Measurements from ENCODE around the gene SDHAF3. TPM values are rescaled to one million over a fixed set of nuclear protein-coding genes. Genes with fewer than 3 reads are reported as not detected.
"Not testable (repeated sequence)": the region's sequence is repeated elsewhere in the genome, so short reads cannot be mapped to it uniquely, and the experiment has no call there.

SDHAF3 gene
- 10 to 100 TPM; 28.4 to 58.4 (median 45.1) TPM for polyA plus RNA-seq (ENCODE audit: low read depth in 6 of 6)

DNA sequence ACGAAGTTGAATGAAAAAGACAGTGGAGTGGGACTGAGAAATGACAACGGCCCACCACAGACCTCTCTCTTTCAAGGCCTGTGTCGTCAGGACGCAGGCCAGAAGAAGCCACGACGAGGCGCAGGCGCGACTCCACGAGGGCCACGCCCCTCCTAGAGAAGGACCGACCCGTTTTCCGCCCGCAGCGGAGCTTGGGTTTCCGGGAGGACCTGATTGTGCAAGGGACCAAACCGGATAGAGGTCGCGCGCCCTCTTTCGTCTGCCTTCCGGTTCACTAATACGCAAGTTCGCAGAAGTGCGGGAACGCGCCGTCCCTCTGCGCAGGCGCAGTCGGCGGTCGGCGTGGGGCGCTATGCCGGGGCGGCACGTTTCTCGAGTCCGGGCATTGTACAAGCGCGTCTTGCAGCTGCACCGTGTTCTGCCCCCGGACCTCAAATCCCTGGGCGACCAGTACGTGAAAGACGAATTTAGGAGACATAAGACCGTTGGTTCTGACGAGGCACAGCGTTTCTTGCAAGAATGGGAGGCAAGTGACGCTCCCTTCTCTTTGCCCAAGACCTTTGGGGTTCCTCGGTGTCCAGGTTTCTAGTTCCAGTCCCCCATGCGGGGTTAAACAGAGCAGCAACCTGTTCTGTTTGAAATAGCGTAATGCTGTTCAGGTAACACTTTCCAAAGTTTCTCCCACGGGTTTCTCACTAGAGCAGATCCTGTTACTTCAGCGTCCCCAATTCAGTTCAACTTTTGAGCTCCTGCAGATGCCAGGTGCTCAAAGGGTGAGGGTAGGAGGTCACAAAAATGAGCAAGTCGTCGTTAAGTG is at the start of gene SDHAF3:
TSS of gene SDHAF3 (plus strand) at position 327 of the 817 bp plus-strand sequence. CDS start at position 353, 26 bp downstream.
- Mint-ChIP-seq H3K9me3 (peaks cover 0 to 14% (median 5%) of the 10 kb centered on the region in 7 donors), H3K4me3 (peak within 1 kb of the TSS; percentile 93 to 98 (median 97)), H3K27me3 (no peaks in the 10 kb centered on the region), H3K4me1 (peaks cover 39 to 56% (median 54%) of the 10 kb centered on the region in 3 donors), H3K36me3 (peaks cover 0 to 5% of the 10 kb centered on the region in 2 donors), H3K27ac (peak within 1 kb of the TSS; percentile 93 to 98 (median 96))
- DNase-seq: peak; percentile 96
- peak; percentile 76 to 83 for ATAC-seq (ENCODE audit: low read depth in 2 of 2)

DNA sequence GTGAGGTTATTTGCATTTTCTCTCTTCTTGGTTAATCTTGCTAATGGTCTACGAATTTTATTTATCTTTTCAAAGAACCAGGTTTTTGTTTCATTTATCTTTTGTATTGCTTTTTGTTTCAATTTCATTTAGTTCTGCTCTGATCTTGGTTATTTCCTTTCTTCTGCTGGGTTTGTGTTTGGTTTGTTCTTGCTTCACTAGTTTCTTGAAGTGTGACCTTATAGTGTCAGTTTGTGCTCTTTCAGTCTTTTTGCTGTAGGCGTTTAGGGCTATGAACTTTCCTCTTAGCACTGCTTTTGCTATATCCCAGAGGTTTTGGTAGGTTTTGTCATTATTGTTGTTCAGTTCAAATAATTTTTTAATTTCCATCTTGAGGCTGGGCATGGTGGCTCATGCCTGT is 45.5 kb upstream of the SDHAF3 start:
- not testable (repeated sequence) for ATAC-seq (ENCODE audit: low read depth in 2 of 2); H3K36me3 Mint-ChIP-seq; DNase-seq
- Mint-ChIP-seq H3K27ac (peak overlapping the region in 4 of 6 donors; percentile 8 to 73 (median 40)), H3K4me3 (peak overlapping the region in 7 of 8 donors; percentile 7 to 75 (median 59)), H3K9me3 (peaks cover 4 to 13% (median 8%) of the 10 kb centered on the region in 7 donors), H3K27me3 (peaks cover 0 to 16% (median 15%) of the 10 kb centered on the region in 3 donors), H3K4me1 (peaks cover 7 to 14% (median 10%) of the 10 kb centered on the region in 3 donors)

DNA sequence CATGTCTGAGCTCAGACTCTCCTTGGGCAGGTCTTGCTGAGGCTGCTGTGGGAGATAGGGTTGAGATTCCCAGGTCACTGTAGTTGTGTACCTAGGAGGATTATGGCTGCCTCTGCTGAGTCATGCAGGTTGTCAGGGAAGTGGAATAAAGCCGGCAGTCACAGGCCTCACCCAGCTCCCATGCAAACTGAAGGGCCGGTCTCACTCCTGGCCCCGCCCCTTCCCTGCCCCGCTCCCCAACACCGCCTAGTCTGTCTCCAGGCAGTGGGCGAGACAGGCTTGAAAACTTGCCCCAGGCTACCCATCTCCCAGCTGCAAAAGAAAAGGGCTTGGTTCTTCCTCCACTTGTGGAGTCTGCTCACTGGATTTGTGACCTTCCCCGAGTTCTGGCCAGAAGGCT is 41.6 kb upstream of the SDHAF3 start:
- ATAC-seq (ENCODE audit: low read depth in 2 of 2): no peak
- H3K27ac Mint-ChIP-seq: no peak overlapping the region
- no peaks in the 10 kb centered on the region for H3K36me3 Mint-ChIP-seq
- peaks cover 0 to 7% (median 3%) of the 10 kb centered on the region in 3 donors for H3K27me3 Mint-ChIP-seq
- H3K4me3 Mint-ChIP-seq: no peak overlapping the region
- H3K9me3 Mint-ChIP-seq: peaks cover 2 to 13% (median 8%) of the 10 kb centered on the region in 7 donors
- peaks cover 12 to 23% (median 22%) of the 10 kb centered on the region in 3 donors for H3K4me1 Mint-ChIP-seq
- DNase-seq: no peak

DNA sequence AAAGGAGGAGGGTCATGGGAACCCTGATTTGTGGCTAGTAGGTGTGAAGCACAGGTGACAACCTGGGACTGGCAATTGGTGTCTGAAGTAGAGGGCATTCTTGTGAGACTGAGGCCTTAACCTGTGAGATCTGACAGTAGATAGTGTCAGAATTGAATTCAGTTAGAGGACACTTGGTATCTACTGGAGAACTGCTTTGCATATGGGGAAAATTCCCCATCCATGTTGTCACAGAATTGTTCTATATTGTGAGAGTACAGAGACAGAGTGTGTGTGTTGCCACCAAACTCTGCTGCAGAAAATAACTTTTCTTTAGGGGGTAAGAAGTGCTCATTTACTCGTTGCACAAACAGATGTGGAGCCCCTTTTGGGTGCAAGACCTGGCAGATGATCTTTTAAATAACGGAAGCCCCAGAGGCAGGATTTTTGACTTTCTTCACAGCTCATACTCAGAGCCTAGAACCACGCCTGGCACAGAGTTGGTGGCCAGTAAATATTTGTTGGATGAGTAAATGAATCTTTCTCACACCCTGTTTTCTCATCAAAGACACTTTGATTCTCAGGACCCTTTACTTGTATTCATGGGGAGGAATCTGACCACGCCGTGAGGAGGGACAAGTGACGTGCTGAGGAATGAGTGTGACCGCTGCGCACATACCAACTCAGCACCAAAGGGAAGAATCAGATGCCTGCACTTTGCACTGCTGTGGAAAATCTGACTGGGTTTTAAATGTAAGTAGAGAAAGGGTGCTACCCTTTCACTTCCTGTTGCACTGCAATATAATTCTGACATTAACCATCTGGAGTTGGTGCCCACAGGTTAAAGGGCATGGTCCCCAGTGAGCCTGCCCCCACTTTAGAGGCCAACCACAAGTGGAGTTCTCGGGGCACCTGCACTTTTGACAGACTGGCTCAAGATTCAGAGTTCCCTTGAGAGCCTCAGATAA is 39.2 kb upstream of the SDHAF3 start:
- DNase-seq: no peak
- Mint-ChIP-seq H3K27ac (peak overlapping the region in 2 of 6 donors; percentile 34 to 56), H3K27me3 (peaks cover 0 to 17% (median 0%) of the 10 kb centered on the region in 3 donors), H3K36me3 (no peaks in the 10 kb centered on the region), H3K4me3 (no peak overlapping the region), H3K9me3 (peaks cover 0 to 12% (median 2%) of the 10 kb centered on the region in 7 donors), H3K4me1 (peaks cover 5 to 13% (median 9%) of the 10 kb centered on the region in 3 donors)
- ATAC-seq (ENCODE audit: low read depth in 2 of 2): no peak

- no peak overlapping the region for H3K4me3 Mint-ChIP-seq
- H3K36me3 Mint-ChIP-seq: no peaks in the 10 kb centered on the region
- H3K4me1 Mint-ChIP-seq: peaks cover 5 to 13% (median 9%) of the 10 kb centered on the region in 3 donors
- peak overlapping the region in 1 of 6 donors; percentile 49 for H3K27ac Mint-ChIP-seq
- H3K9me3 Mint-ChIP-seq: peaks cover 0 to 11% (median 2%) of the 10 kb centered on the region in 7 donors
- DNase-seq (no peak), ATAC-seq (ENCODE audit: low read depth in 2 of 2) (no peak)
- H3K27me3 Mint-ChIP-seq: peaks cover 0 to 20% (median 0%) of the 10 kb centered on the region in 3 donors
Measured at GRCh38 chr7:97079300-97079699, 38.2 kb upstream of the SDHAF3 start.

DNA sequence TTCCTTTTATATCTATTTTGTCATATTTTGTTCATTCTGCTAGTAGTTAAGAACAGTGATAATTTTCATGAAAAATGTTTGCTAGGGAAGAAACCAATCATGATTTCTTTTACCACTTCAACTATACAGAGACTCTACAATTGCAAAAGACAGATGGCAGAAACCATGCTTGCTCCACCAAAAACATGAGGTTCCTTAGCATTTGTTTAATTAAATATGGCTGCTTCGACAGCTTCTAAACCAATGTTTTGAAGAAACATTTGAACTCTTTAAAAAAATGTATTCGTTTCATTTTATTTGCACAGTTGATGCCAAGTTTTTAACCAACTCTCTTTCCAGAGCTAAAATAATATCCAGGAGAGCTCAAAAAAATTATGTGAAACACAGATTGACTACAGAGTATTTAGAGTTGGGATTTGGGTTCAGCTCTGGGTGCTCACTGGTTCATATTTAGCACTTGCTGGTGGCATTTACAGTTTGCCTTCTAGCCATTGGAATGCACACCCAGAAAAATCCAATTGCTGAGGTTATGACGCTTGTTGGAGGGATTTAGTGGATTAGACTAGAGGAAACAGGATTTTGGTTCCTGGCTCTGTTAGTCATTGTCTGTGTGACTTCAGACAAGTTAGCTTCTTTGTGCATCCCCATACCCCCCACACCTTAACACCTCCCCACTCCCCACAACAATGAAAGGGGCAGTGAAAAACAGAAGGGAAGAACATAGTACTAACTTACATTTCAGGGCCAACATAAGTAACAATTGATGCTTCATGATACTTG is 35.8 kb upstream of the SDHAF3 start:
- H3K27me3 Mint-ChIP-seq: peaks cover 6 to 32% (median 9%) of the 10 kb centered on the region in 3 donors
- H3K4me1 Mint-ChIP-seq: peaks cover 5 to 13% (median 9%) of the 10 kb centered on the region in 3 donors
- H3K9me3 Mint-ChIP-seq: peaks cover 0 to 11% (median 0%) of the 10 kb centered on the region in 7 donors
- ATAC-seq (ENCODE audit: low read depth in 2 of 2): no peak
- no peak overlapping the region for H3K4me3 Mint-ChIP-seq
- H3K27ac Mint-ChIP-seq: no peak overlapping the region
- H3K36me3 Mint-ChIP-seq: no peaks in the 10 kb centered on the region
- no peak for DNase-seq

DNA sequence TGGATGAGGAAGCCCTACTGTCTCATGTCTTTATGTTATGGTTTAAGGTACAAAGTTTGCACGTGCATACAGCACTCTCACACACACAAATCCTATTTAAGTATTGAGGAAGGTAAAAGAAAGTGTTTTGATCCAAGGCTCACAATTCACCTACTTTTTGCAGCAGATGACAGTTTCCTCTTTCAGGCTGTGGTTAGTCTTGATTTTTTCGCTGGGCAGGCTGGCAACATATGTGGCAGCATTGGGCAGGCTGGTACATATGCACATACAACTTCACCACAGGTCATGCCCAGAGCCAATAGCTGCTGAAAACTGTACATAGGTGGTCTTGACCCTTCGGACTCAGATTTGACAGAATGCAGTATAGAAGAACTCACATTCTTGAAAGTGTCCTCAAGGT is 29.1 kb upstream of the SDHAF3 start:
- H3K36me3 Mint-ChIP-seq: no peaks in the 10 kb centered on the region
- peaks cover 0 to 4% (median 0%) of the 10 kb centered on the region in 7 donors for H3K9me3 Mint-ChIP-seq
- DNase-seq: no peak
- H3K27me3 Mint-ChIP-seq: peaks cover 11 to 34% (median 28%) of the 10 kb centered on the region in 3 donors
- peaks cover 0 to 1% (median 0%) of the 10 kb centered on the region in 3 donors for H3K4me1 Mint-ChIP-seq
- H3K27ac Mint-ChIP-seq: no peak overlapping the region
- H3K4me3 Mint-ChIP-seq: no peak overlapping the region
- no peak for ATAC-seq (ENCODE audit: low read depth in 2 of 2)

- Mint-ChIP-seq H3K27ac (no peak overlapping the region), H3K4me1 (peaks cover 0 to 1% (median 0%) of the 10 kb centered on the region in 3 donors), H3K9me3 (no peaks in the 10 kb centered on the region), H3K36me3 (no peaks in the 10 kb centered on the region), H3K27me3 (peaks cover 11 to 28% (median 28%) of the 10 kb centered on the region in 3 donors), H3K4me3 (no peak overlapping the region)
- no peak for ATAC-seq (ENCODE audit: low read depth in 2 of 2)
- no peak for DNase-seq
Measured at GRCh38 chr7:97089771-97090170, 27.7 kb upstream of the SDHAF3 start.

DNA sequence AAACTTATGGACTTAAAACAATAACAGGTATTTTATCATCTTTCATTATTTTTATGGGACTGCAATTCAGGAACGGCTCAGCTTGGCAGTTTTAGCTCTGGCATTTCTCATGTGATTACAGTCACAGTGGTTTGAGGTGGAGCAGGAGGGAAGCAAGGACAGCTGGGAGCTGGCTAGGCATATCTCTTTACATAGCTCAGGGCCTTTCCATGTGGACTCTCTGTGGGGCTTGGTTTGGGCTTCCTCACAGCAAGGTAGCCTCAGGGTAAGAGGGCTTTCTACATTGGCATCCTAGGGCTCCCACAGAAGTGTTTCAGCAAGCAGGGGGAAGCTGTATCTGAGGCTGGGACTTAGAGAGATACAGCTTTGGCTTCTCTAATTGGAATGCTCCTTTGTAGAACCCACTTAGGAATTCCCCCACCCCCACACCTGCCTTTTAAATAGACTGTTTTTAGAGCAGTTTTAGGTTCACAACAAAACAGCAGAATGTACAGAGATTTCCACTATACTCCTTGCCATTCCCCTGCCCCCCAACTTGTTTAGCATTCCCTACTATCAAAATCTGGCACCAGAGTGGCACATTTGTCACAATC is 26.6 kb upstream of the SDHAF3 start:
- H3K4me3 Mint-ChIP-seq: no peak overlapping the region
- H3K9me3 Mint-ChIP-seq: no peaks in the 10 kb centered on the region
- H3K27me3 Mint-ChIP-seq: peaks cover 6 to 23% (median 20%) of the 10 kb centered on the region in 3 donors
- DNase-seq (no peak), ATAC-seq (ENCODE audit: low read depth in 2 of 2) (no peak)
- H3K4me1 Mint-ChIP-seq: peaks cover 0 to 1% (median 0%) of the 10 kb centered on the region in 3 donors
- no peaks in the 10 kb centered on the region for H3K36me3 Mint-ChIP-seq
- H3K27ac Mint-ChIP-seq: no peak overlapping the region

DNA sequence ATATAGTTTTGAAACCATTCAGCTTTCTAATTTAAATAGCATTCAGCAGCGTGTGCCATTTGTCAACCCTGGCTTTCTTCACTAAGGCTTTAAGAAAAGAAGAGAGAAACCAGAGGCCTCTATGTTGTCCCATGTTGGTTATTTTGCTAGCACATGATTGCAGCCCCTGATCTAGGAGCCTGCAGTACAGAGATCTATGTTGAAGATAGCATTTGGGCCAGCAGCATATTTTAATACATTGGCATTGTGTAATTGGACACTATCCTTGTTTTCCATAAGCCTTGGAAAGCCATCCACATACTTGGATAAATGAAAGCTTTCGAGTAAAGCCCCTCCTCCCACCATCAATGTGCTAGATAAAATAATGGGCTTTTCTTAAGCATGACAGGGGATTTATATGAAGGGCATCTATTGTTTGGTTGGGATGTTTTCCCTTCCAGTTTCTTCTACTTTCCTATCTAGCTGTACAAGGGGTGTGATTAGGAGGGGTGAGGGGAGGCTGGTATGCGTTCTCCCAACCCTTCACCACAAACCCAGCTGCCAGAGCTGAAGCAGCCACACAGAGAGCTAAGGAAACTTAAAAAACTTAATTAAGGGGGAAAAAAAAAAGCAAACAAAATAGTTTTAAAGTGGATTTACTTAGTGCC is 23.1 kb upstream of the SDHAF3 start:
- Mint-ChIP-seq H3K4me1 (peaks cover 0 to 1% (median 0%) of the 10 kb centered on the region in 3 donors), H3K36me3 (no peaks in the 10 kb centered on the region), H3K9me3 (no peaks in the 10 kb centered on the region), H3K27me3 (peaks cover 6 to 10% (median 6%) of the 10 kb centered on the region in 3 donors), H3K4me3 (no peak overlapping the region), H3K27ac (no peak overlapping the region)
- ATAC-seq (ENCODE audit: low read depth in 2 of 2) (no peak), DNase-seq (no peak)

- H3K36me3 Mint-ChIP-seq: no peaks in the 10 kb centered on the region
- H3K9me3 Mint-ChIP-seq: no peaks in the 10 kb centered on the region
- ATAC-seq (ENCODE audit: low read depth in 2 of 2) (no peak), DNase-seq (no peak)
- no peak overlapping the region for H3K27ac Mint-ChIP-seq
- no peaks in the 10 kb centered on the region for H3K4me1 Mint-ChIP-seq
- no peak overlapping the region for H3K4me3 Mint-ChIP-seq
- peaks cover 6 to 22% (median 10%) of the 10 kb centered on the region in 3 donors for H3K27me3 Mint-ChIP-seq
Measured at GRCh38 chr7:97096037-97096436, 21.5 kb upstream of the SDHAF3 start.

DNA sequence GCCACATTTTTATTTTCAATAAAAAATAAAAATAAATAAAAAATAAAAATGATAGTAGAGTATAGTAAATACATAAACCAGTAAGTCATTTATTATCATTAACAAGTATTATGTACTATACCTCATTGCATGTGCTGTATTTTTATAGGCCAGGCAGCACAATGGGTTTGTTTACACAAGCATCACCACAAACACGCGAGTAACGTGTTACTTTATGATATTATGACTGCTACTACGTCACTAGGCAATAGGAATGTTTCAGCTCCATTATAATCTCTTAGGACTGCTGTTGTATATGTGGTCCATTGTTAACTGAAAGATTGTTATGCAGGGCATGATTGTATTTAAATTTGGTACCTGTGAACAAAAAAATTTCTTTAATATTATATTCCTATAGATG is 20.8 kb upstream of the SDHAF3 start:
- no peaks in the 10 kb centered on the region for H3K4me1 Mint-ChIP-seq
- ATAC-seq (ENCODE audit: low read depth in 2 of 2): no peak
- H3K27me3 Mint-ChIP-seq: peaks cover 6 to 28% (median 10%) of the 10 kb centered on the region in 3 donors
- H3K4me3 Mint-ChIP-seq: no peak overlapping the region
- no peak overlapping the region for H3K27ac Mint-ChIP-seq
- H3K36me3 Mint-ChIP-seq: no peaks in the 10 kb centered on the region
- no peak for DNase-seq
- H3K9me3 Mint-ChIP-seq: no peaks in the 10 kb centered on the region
